CD4-positive, alpha-beta T cell treated with Interleukin-17A for 4 hours (primary cell): ENCODE data around the gene ITGB1.
"Not testable (repeated sequence)": the region's sequence is repeated elsewhere in the genome, so short reads cannot be mapped to it uniquely, and the experiment has no call there.

Experiments used
- DNase-seq: peaks from one replicate; pipeline ENCODE4 v3.0.0-alpha.2; 2020; ENCODE audit warnings: mixed read lengths

ITGB1 gene

DNA sequence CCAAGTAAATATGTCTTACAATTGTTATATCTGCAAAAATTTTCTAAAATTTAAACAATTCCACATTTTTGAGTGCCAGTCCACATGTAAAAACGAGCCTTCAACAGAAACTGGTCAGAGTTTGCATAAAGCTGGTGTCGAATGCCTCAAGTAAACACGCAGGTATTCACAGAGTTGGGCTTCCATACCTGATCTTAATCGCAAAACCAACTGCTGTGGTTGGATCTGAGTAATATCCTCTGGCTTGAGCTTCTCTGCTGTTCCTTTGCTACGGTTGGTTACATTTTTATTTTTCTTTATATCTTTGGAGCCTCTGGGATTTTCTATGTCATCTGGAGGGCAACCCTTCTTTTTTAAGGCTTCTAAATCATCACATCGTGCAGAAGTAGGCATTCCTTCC lies 28.4 kb downstream of the ITGB1 start:
- DNase-seq = no peak

DNA sequence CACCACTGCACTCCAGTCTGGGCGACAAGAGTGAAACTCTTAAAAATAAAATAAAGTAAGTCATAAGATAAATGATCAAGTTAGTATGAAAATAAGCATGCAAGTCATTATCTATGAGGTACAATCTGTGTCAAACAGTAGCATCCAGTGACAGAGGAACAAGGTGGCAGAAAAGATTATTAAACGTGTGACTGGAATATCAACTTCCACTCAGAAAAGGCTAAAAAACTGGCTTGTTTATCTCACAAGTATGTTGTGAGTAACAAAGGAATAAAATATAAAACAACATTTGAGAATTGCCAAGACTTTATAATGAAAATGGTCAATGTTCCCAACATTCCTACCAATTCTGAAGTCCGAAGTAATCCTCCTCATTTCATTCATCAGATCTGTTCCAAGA lies 30.3 kb downstream of the ITGB1 start:
- DNase-seq = no peak

DNA sequence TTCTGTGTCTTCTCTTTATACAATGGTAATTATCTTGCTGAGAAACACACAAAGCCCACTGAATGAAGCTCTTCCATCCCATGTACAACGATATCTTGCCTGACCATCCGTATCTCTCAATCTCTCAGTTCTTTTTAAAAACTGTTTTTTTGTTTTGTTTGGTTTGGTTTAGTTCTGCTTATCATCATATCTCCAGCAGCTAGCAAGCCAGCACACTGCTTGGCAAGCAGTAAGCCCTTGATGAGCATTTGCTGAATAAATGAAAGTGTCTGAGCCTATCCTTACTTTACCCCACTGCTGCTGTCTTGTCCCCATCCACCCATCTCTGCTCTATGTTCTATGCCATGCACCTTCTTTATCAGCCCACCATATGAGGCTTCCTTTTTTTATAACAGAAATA lies 34.2 kb downstream of the ITGB1 start:
- no peak for DNase-seq

DNA sequence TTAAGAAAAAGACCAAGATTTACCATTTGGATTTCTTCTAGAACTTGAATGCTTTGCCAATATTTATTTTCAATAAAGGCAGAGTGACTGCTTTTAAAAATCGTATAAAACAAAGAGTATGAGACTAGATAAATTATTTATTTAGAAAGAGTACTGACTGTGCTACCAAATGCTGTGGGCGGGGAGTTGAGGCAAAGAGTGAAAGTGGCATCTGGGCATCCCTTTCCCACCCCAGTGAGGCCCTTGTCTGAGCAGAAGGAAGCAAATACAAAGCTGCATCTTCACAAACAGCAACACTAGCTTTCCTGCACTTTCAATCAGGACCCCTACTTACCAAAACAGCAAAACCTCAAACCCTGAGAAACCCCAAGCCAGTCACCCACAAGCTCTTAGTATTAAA lies 34.9 kb downstream of the ITGB1 start:
- no peak for DNase-seq

DNA sequence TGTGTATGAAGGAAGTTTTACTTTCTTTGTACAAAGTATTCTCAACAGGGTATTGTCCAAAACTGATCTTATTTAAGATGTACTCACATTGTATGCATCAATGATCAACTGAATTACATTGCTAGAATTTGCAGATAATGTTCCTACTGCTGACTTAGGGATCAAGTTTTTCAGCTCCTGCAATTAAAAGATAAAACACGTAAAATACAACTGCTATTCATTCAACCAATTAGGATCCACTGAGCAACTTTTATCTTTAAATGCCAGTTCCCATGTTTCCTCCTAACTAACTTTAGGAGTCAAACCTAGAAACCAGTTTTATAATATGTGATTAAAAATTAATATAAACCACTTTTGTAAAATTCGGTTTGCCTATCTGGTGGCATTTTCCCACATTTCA lies 35.9 kb downstream of the ITGB1 start:
- DNase-seq = no peak

DNA sequence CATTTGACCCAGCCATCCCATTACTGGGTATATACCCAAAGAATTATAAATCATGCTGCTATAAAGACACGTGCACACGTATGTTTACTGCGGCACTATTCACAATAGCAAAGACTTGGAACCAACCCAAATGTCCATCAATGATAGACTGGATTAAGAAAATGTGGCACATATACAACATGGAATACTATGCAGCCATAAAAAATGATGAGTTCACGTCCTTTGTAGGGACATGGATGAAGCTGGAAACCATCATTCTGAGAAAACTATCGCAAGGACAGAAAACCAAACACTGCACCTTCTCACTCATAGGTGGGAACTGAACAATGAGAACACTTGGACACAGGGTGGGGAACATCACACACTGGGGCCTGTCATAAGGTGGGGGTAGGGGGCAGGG lies 40.2 kb downstream of the ITGB1 start:
- DNase-seq = not testable (repeated sequence)

DNA sequence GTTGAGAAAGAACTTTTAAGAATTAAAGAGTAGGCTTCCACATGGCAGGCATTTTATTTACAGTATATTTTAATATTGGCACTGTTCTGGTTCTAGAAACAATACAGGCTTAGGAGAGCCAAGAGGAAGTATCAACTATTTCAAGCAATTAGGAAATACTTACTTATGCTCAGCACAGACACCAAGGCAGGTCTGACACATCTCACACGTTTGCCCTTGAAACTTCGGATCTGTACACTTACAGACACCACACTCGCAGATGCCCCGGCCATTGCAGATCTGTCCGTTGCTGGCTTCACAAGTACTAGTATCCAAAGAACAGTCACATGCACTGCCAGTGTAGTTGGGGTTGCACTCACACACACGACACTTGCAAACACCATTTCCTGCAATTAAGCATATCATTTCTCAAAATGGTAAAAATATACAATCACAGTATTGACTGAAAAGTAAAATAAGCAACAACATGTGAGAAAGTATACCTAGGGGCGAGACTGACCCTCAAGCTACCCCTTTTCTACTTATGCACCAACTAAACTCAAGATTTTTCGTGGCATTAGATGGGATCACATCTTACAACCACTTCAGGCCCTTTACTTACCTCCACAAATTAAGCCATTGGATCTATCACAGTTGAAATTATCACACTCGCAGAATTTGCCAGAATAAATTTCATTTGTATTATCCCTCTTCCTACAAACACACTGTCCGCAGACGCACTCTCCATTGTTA lies 46.6 kb downstream of the ITGB1 start:
- no peak for DNase-seq

DNA sequence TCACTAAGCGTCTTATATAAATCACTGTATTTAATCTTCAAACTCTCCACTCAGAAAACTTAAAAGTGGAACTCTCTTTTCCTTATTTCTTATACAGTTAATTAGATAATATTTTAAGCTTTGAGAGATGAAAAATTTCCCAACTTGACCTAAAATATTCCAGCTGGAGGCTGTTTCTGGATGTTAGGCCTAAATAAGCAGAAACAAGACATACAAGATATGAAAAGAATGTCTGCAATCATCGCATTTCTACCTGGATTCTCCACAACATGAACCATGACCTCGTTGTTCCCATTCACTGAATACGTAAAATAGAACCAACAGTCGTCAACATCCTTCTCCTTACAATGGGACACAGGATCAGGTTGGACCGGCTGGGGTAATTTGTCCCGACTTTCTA lies 48.1 kb downstream of the ITGB1 start:
- DNase-seq = not testable (repeated sequence)

DNA sequence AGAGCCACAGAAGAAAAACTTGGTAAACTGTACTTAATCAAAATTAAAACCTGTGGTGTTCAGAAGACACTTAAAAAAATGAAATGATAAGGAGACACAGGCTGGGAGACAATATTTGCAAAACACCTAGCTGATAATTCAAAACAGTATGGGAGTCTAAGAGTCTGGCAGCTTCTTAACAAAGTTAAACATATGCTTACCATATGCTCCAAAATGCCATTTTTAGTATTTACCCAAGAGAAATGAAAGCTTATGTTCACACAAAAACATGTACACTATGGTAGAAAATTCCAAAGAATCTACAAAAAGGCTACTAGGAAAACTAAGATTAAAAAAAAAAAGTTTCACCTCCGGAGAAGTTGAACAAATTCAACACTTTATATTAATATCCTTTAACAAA lies 48.6 kb downstream of the ITGB1 start:
- DNase-seq = no peak

DNA sequence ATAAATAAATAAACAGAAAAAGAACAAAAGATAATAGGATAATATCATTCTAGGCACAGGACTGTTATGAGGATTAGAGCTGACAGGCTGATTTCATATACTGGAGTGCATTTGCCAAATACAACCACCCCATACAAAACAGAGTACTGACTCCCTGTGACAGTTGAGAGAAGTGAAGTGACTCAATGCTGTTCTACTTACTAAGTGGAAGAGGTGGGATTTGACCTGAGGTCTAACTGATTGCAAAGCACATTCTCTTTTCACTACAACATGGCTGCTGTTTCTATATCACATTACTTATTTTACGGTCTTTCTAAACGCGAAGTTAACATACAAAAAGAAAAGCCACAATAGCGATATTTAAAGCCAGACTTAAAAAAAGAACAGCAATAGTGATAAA lies 51.4 kb downstream of the ITGB1 start:
- DNase-seq = no peak

DNA sequence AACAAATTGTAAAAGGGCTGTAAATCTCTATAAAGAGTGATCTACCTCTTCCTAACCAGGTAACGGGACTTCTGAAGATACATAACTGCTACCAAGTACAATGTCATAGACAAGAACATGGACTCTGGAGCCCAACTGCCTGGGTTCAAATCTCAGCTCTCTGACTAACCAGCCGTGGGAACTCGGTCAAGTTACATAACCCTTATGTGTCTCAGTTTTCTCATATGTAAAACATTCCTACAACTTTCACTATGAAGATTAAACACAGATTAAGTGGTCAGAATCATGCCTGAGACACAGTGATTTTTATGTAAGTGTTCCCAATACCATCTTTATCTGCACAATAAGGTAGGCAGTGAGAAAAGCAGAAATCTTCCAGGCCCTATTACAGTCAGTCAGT lies 52.6 kb downstream of the ITGB1 start:
- no peak for DNase-seq

DNA sequence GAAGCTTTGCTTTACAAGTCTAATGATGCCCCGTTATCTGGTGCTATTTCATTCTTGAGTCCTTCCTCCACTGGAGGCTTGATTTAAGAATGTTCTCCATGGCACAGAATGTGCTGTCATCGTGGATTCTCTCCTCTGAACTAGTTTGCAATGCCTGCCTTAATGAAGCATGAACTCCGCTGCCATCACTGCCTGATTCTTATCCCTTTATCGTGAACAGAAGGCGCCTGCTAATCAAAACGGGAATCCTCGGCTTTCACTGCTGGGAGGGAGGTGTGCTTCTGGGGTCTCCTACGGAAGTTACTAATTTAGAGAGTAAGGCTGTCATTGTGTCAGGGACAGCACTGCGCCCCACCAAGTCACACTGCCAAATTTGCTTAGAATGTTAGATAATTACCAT lies 56.2 kb downstream of the ITGB1 start:
- DNase-seq = no peak

DNA sequence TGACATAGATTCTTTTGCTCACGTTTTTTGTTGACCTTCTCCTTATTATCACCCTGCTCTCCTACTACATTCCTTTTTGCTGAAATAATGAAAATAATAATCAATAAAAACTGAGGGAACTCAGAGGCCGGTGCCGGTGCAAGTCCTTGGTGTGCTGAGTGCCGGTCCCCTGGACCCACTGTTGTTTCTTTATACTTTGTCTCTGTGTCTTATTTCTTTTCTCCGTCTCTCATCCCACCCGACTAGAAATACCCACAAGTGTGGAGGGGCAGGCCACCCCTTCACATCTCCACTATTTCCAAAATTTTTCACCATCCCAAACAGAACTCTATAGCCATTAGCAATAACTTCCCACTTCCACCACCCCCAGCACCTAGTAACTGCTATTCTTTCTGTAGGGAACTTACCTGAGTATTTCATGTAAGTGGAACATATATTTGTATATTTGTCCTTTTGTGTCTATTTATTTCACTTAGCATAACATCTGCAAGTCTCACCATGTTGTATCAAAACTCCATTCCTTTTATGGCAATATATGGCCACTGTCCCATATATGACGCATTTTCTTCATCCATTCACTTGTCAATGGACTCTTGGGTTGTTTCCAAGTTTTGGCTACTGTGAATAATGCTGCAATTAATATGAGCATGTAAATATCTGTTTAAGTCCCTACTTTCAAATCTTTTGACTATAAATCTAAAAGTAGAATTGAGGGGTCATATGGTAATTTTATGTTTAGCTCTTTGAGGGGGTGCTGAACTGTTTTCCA lies 62.6 kb downstream of the ITGB1 start:
- DNase-seq = not testable (repeated sequence)

DNA sequence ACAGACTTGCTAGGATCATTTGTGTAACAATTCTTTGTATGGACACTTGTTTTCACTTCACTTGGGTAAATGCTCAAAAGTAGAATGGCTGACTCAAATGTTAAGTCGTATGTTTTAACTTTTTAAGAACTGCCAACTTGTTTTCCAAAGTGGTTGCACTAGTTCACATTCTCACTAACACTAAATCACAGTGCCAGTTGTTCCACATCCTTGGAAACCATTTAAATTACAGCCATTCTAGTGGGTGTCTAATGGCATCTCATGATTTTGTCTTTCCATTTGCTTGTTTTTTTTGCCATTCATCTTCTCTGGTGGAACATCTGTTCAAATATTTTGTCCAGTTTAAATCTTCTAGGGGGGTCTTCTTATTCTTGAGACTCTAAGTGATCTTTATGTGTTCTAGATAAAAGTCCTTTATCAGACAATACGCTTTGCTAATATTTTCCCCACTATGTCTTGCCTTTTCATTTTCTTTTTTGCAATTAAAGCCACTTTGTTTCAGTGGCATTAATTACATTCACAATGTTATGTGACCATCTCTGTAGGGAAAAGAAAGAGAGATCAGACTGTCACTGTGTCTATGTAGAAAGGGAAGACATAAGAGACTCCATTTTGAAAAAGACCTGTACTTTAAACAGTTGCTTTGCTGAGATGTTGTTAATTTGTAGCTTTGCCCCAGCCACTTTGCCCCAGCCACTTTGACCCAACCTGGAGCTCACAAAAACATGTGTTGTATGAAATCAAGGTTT lies 63.9 kb downstream of the ITGB1 start:
- DNase-seq = no peak

DNA sequence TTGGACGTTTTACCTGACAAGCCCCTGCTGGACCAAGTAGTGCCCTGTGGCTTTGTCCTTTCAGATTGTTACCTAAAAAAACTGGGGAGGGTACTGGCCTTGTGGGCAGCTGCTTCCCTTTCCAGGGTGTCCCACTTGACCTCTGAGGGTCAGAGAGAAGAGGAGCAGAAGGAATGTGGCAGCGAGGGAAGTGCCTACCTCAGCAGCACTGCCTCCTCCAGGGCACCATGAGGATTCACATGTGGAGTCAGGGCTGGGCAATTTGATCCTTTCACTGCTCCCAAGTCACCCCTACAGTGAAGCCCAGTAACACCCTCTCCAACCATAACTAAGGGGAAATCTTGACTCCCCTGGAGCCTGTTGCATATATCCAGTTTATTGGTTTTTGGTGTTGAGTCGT lies 64.6 kb downstream of the ITGB1 start:
- DNase-seq = no peak

DNA sequence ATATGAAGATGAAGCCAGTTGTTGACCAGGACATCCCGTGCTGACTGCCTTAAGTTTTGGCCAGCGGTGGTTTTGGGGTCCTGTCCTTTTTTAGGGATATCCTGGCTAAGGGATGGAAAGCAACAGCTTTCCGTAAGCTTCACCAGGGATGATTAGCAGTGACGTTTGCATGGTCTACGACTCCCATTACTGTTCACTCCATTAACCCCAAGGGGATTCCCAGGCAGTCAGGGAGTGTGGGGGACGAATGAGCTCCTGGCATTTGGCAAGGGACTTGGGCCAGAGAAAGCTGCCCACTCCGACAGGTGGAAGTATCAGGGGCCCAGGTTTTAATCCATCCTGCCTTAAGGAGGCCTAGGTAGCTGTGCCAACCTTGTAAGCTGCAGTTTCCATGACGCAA lies 66.8 kb downstream of the ITGB1 start:
- no peak for DNase-seq

DNA sequence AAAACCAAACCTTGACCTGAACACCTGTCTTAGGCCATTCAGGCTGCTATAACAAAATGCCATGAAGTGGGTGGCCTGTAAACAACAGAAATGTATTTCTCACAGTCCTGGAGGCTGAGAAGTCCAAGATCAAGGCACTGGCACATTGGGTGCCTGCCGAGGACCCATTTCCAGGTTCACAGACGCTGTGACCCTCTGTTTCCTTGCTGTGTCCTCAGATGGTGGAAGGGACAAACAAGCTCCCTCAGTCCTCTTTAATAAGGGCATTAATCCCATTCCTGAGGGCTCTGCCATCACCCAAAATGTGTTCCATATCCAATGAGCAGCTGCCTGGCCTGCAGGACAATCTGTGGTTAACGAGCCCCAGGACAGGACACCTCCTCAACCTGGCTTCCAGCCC lies 67.6 kb downstream of the ITGB1 start:
- DNase-seq = no peak

DNA sequence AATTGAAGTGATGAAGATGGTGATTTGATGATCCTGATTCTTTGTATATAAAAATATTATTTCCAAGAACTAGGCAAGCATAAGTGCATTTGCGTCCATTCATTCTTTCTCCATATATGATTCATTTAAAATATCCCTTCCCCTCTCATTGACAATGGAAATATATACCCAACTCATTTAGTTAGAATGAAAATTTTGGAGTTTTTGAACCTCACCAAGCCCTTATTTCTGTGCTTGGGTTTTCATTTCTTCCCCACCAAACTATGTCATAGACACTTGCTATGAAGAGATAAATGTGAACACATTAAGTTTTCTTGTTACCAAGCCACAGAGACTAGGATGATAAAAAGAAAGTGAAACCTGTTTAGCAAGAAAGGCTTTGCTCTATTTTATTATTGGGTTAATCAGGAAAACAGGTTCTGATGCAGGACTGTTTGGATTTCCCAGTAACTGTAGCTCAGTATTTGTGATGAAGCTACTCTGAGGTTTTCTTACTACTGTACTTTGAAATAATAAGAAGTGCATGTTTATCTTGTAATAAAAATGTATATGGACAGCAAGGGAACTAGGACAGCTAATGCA lies 68.3 kb downstream of the ITGB1 start:
- no peak for DNase-seq

DNA sequence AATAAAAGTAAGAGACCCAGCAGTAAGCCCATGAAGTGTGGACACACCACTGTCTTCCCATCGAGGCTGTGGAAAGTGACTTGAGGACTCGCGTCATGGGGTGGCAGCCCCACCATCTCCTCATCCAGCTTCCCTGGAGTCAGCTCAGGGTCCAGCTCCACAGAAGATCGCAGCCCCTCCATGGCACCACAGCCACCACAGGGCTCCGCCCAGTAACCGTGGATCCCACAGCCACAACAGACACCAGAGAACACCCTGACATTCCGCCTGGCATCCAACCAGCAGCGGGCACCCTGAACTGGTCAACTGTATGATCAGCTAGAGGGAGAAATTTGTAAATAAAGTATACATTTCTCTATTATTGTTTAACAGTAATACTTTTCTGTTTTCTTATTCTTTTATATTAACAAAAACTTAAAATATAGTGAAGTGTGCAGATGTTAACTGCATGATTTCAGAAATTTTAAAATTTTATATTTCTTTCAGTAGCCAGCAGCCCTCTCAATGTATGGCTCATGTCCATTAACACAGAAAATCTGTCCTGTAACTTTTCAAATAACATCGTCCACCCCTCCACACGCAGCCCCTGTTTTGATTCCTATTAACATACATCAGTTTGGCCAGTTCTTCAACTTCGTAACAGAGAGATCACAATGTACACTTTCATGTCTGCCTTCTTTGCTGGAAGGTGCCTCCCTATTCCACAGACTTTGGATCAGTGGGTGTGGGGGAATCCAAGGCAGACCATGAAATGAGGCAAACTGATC lies 69.7 kb downstream of the ITGB1 start:
- no peak for DNase-seq

DNA sequence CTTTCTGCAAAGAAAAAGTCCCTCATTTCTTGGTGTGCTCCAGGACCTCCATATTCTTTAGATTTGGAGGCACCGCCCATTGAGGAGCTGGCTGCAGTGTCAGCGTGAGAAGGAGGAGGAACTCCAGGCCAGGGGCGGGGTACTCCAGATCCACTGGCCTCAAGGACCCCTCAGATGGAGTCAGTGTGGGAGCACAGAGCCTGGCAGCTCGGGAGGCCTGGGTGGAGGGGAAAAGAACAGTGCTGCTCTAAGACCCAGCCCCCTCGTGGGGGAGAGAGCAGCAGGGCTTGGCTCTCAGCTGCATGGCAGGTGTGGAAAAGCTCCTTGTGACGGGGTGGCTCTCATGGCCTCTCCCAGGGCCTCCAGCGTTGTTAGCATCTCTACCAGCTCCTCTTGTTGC lies 70.5 kb downstream of the ITGB1 start:
- DNase-seq = no peak

DNA sequence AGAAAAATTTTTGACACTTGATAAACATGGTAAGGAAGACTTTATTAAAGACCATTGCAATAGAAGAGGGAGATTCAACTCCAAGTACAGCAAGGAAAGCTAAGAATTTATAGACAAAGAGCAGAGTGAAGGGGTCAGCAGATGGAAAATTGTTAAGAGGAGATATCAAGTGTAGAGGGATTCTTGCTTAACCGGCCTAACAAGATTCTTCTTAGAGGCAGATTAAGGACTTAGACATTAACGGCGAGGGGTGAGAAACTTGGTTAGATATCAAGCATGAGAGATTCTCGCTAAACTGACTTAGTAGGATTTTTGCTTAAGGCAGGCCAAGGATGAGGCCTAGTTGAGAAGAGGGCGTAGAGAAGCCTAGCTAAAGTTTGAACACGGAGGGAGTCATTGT lies 76.0 kb downstream of the ITGB1 start:
- DNase-seq = no peak

DNA sequence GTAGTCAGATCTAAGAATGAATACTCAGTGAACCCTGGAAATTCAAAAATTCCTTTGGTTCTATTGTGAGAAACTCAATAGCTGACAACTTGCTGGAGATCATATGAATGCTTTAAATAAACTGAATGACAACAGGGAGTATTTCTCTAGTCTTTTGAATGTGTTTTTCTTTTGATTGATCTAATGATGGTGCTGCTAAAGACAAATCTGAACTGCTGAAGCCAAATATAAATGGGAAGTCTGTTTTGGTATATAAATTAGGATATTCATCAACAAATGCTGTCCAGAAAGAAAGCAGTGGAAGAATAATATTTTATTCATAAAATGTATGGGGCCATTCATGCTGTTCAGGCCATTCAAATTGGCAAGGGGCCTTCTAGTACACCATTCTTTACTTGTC lies 79.4 kb downstream of the ITGB1 start:
- no peak for DNase-seq

DNA sequence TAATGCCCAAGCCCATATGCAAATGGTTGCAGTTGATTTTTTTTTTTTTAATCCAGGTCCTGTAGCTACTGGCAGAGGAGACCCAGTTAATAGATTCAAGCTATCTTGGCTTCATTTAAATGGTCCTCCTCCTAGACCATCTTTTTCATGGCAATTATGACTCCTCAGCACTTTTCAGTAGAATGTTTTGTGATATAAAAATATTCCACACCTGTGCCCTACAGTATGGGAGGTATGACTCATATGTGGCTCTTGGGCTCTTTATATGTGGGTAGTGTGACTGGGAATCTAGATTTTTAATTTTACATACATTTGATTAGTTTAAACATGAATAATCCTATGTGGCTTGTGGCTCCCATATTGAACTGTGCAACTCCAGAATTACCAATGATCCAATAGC lies 80.1 kb downstream of the ITGB1 start:
- no peak for DNase-seq
